Measurements from ENCODE around the gene CRIM1.

GRCh38 chr2:36371070-36371874 is 15.7 kb downstream of the CRIM1 start:
- TF ChIP-seq POLR2AphosphoS5 (IDR thresholded peaks at IDR 0.05; ENCODE audit: low read depth, low read length), result no peak
- TF ChIP-seq TAF1 (IDR thresholded peaks at IDR 0.05; ENCODE audit: borderline replicate concordance, insufficient read depth, low read length), result no peak
- no peak for TF ChIP-seq SIN3A (IDR thresholded peaks at IDR 0.05; ENCODE audit: borderline replicate concordance, insufficient read depth, low read length)
